ENCODE data around the gene CLEC18B. TPM values are rescaled to one million over a fixed set of nuclear protein-coding genes. Genes with fewer than 3 reads are reported as not detected.
"Not testable (repeated sequence)": the region's sequence is repeated elsewhere in the genome, so short reads cannot be mapped to it uniquely, and the experiment has no call there.

CLEC18B gene
- total RNA-seq, 5 donors from 2014 or later (not counting 1 experiment from before 2014, with no cell fraction given), result 0.79 to 6.2 (median 3.4) TPM

DNA sequence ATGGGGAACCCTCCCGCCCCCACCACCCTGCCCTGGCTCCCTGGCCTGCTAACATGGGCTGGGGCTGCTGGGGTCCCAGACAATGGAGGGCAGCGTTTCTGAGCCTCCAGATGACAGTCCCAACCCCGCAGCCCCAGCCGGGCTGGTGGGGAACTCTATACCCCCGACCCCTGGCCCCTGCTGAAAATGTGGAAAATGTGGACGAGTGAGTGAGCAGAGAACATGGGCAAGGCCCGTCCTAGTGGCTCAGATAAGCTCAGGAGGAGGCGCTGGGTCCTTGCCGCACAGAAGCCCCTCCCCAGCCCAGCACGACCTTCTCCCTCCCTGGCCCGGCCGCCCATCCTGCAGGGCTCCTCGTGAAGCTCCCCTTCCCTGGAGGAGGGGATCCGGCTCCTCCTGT lies 1.5 kb downstream of the CLEC18B start:
- POLR2A ChIA-PET, result not testable (repeated sequence)

GRCh38 chr16:74417897-74418296 lies 3.4 kb downstream of the CLEC18B start:
- POLR2A ChIA-PET; H3K27ac ChIP-seq (ENCODE audit: low read length); H3K4me1 Mint-ChIP-seq; ATAC-seq (replicated peaks in 1 of 4); H3K27me3 ChIP-seq (replicated peaks in 1 of 2; ENCODE audit: control insufficient read depth in 2 of 2, extremely low read depth in 1 of 2, insufficient read depth in 2 of 2, low read length in 1 of 2); H3K27ac Mint-ChIP-seq; DNase-seq; H3K27me3 Mint-ChIP-seq; H3K4me1 ChIP-seq (ENCODE audit: control insufficient read depth in 1 of 2, extremely low read depth in 1 of 2, insufficient read depth in 2 of 2, low read length in 2 of 2); H3K4me3 Mint-ChIP-seq; H3K9me3 Mint-ChIP-seq; H3K9me3 ChIP-seq; CTCF ChIA-PET; H3K36me3 Mint-ChIP-seq; H3K4me3 ChIP-seq (ENCODE audit: control insufficient read depth in 1 of 2, extremely low read depth in 1 of 2, low read length in 1 of 2); H3K36me3 ChIP-seq (ENCODE audit: control insufficient read depth in 2 of 2, extremely low read depth in 1 of 2, insufficient read depth in 1 of 2, low read length in 1 of 2): not testable (repeated sequence)
- WGBS (ENCODE audit: insufficient coverage), result no CpG with 5 or more reads among the region's 15 CpGs

More for the DNA sequence above, 1.5 kb downstream of the CLEC18B start:
- CTCF ChIA-PET; H3K36me3 ChIP-seq (ENCODE audit: control insufficient read depth in 2 of 2, extremely low read depth in 1 of 2, insufficient read depth in 1 of 2, low read length in 1 of 2); H3K36me3 Mint-ChIP-seq; H3K27ac Mint-ChIP-seq; H3K27me3 Mint-ChIP-seq; H3K4me3 ChIP-seq (ENCODE audit: control insufficient read depth in 1 of 2, extremely low read depth in 1 of 2, low read length in 1 of 2); H3K4me1 Mint-ChIP-seq; H3K27me3 ChIP-seq (replicated peaks in 1 of 2; ENCODE audit: control insufficient read depth in 2 of 2, extremely low read depth in 1 of 2, insufficient read depth in 2 of 2, low read length in 1 of 2); H3K4me1 ChIP-seq (ENCODE audit: control insufficient read depth in 1 of 2, extremely low read depth in 1 of 2, insufficient read depth in 2 of 2, low read length in 2 of 2); H3K9me3 Mint-ChIP-seq; DNase-seq; H3K9me3 ChIP-seq; H3K27ac ChIP-seq (ENCODE audit: low read length); H3K4me3 Mint-ChIP-seq; ATAC-seq (replicated peaks in 1 of 4): not testable (repeated sequence)
- no CpG with 5 or more reads among the region's 14 CpGs for WGBS (ENCODE audit: insufficient coverage)

DNA sequence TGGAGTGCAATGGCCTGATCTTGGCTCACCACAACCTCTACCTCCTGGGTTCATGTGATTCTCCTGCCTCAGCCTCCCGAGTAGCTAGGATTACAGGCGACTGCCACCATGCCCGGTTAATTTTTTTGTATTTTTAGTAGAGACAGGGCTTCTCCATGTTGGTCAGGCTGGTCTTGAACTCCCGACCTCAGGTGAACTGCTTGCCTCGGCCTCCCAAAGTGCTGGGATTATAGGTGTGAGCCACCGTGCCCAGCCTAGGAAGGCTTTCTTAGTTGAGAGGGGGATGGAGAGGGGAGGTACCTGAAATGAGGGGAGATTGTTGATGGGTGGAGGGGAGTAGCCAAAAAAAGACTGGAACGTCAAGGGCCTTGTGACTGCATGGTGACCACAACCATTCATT lies 7.4 kb downstream of the CLEC18B start:
- CTCF ChIA-PET; H3K36me3 ChIP-seq (ENCODE audit: control insufficient read depth in 2 of 2, extremely low read depth in 1 of 2, insufficient read depth in 1 of 2, low read length in 1 of 2); H3K27ac Mint-ChIP-seq; POLR2A ChIA-PET; H3K9me3 Mint-ChIP-seq; H3K4me3 ChIP-seq (ENCODE audit: control insufficient read depth in 1 of 2, extremely low read depth in 1 of 2, low read length in 1 of 2); H3K4me1 Mint-ChIP-seq; H3K27ac ChIP-seq (ENCODE audit: low read length); H3K4me1 ChIP-seq (ENCODE audit: control insufficient read depth in 1 of 2, extremely low read depth in 1 of 2, insufficient read depth in 2 of 2, low read length in 2 of 2); H3K9me3 ChIP-seq; H3K36me3 Mint-ChIP-seq; H3K27me3 Mint-ChIP-seq; H3K27me3 ChIP-seq (replicated peaks in 1 of 2; ENCODE audit: control insufficient read depth in 2 of 2, extremely low read depth in 1 of 2, insufficient read depth in 2 of 2, low read length in 1 of 2); H3K4me3 Mint-ChIP-seq; ATAC-seq (replicated peaks in 1 of 4): not testable (repeated sequence)
- 91% methylated on average over 6 of the region's 7 CpGs for WGBS (ENCODE audit: insufficient coverage)
- DNase-seq, result peak in 1 of 35 experiments; percentile 23

DNA sequence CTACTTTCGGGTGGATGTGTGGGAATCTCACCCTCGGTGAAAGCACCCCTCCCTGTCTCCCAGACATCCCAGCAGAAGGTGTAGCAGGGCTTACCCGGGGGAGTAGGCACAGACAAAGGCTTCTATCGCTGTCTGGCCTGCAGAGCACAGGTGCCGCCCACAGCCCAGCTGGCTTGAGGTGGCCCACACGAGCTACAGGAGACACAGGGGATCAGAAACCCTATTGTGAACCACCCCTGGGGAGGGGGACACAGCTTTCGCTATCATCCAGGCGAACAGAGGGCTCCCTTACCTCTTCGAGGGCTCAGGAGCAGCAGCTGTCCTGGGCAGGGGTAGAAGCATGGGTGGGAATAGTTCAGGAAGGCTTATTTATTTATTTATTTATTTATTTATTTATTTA lies 7.8 kb downstream of the CLEC18B start:
- H3K27ac ChIP-seq (ENCODE audit: low read length); H3K27ac Mint-ChIP-seq; H3K4me1 Mint-ChIP-seq; H3K9me3 ChIP-seq; H3K4me3 ChIP-seq (ENCODE audit: control insufficient read depth in 1 of 2, extremely low read depth in 1 of 2, low read length in 1 of 2); H3K9me3 Mint-ChIP-seq; DNase-seq; H3K4me3 Mint-ChIP-seq; H3K27me3 ChIP-seq (replicated peaks in 1 of 2; ENCODE audit: control insufficient read depth in 2 of 2, extremely low read depth in 1 of 2, insufficient read depth in 2 of 2, low read length in 1 of 2); POLR2A ChIA-PET; ATAC-seq (replicated peaks in 1 of 4); H3K4me1 ChIP-seq (ENCODE audit: control insufficient read depth in 1 of 2, extremely low read depth in 1 of 2, insufficient read depth in 2 of 2, low read length in 2 of 2); H3K27me3 Mint-ChIP-seq; CTCF ChIA-PET; H3K36me3 ChIP-seq (ENCODE audit: control insufficient read depth in 2 of 2, extremely low read depth in 1 of 2, insufficient read depth in 1 of 2, low read length in 1 of 2); H3K36me3 Mint-ChIP-seq: not testable (repeated sequence)
- WGBS (ENCODE audit: insufficient coverage), result no CpG with 5 or more reads among the region's 9 CpGs

DNA sequence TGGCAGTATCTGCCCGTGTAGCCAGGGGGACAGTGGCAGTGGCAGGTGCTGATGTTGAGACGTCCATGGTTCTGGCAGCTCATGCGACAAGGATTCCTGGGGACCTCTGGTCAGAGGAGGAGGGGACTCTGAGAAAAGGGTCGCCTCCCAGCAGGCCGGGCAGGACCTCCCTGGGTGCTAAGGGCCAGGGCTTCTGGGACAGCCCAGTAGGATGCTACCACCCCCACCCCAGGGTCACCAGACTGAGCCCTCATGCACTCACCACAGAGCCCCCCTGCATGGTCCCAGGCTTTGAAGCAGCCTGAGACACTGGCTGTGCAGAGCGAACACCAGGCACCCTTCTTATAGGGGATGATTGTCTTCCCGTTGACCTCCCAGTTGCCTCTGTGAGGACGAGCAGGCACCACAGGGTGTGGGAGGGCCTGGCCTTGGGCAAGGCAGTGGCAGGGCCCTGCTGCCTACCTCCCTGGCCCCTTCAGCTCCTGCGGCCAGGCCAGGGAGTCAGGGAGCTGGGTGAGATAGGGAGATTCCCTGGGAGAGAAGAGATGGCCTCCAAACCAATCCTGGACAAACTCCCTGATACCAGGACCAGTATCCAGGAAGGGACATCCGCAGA lies 8.4 kb downstream of the CLEC18B start:
- H3K9me3 ChIP-seq; H3K9me3 Mint-ChIP-seq; H3K4me1 ChIP-seq (ENCODE audit: control insufficient read depth in 1 of 2, extremely low read depth in 1 of 2, insufficient read depth in 2 of 2, low read length in 2 of 2); H3K36me3 Mint-ChIP-seq; H3K4me3 Mint-ChIP-seq; H3K27me3 ChIP-seq (replicated peaks in 1 of 2; ENCODE audit: control insufficient read depth in 2 of 2, extremely low read depth in 1 of 2, insufficient read depth in 2 of 2, low read length in 1 of 2); POLR2A ChIA-PET; H3K27ac Mint-ChIP-seq; H3K27me3 Mint-ChIP-seq; H3K4me3 ChIP-seq (ENCODE audit: control insufficient read depth in 1 of 2, extremely low read depth in 1 of 2, low read length in 1 of 2); H3K4me1 Mint-ChIP-seq; H3K36me3 ChIP-seq (ENCODE audit: control insufficient read depth in 2 of 2, extremely low read depth in 1 of 2, insufficient read depth in 1 of 2, low read length in 1 of 2); DNase-seq; ATAC-seq (replicated peaks in 1 of 4); CTCF ChIA-PET; H3K27ac ChIP-seq (ENCODE audit: low read length): not testable (repeated sequence)
- no CpG with 5 or more reads among the region's 10 CpGs for WGBS (ENCODE audit: insufficient coverage)

DNA sequence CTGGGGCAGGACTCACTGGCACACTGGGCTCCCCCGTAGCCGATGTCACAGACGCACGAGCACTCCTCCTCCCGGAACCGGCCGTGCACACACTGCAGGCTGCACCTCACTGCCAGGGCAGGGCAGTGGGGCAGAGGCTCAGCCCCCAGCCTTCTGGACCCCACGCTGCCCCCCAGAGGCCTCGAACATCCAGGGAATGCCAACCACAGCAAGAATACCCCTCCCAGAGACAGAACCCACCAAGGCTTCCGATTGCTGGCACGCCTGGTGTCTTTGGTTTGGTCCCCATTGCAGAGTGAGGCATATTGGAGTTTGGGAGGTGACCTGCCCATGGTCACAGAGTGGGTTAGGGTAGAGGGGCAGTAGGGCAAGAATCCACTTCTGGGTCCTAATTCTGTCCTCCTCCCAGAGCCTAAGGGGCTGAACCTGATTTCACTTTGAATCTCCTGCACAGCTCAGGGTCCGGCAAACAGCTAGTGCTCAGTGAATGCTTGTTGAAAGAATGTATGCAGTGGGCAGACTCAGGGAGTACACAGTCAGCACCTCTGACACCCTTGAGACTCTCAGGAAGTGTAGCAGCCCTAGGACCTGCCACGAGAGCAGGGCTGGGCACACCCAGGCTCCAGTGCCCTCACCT lies 9.0 kb downstream of the CLEC18B start:
- CTCF ChIA-PET; H3K4me3 ChIP-seq (ENCODE audit: control insufficient read depth in 1 of 2, extremely low read depth in 1 of 2, low read length in 1 of 2); H3K27me3 Mint-ChIP-seq; POLR2A ChIA-PET; DNase-seq; H3K4me1 Mint-ChIP-seq; H3K9me3 ChIP-seq; H3K36me3 ChIP-seq (ENCODE audit: control insufficient read depth in 2 of 2, extremely low read depth in 1 of 2, insufficient read depth in 1 of 2, low read length in 1 of 2); H3K4me1 ChIP-seq (ENCODE audit: control insufficient read depth in 1 of 2, extremely low read depth in 1 of 2, insufficient read depth in 2 of 2, low read length in 2 of 2); H3K4me3 Mint-ChIP-seq; H3K27me3 ChIP-seq (replicated peaks in 1 of 2; ENCODE audit: control insufficient read depth in 2 of 2, extremely low read depth in 1 of 2, insufficient read depth in 2 of 2, low read length in 1 of 2); H3K27ac Mint-ChIP-seq; H3K27ac ChIP-seq (ENCODE audit: low read length); H3K9me3 Mint-ChIP-seq; H3K36me3 Mint-ChIP-seq; ATAC-seq (replicated peaks in 1 of 4): not testable (repeated sequence)
- no CpG with 5 or more reads among the region's 13 CpGs for WGBS (ENCODE audit: insufficient coverage)

- H3K4me3 Mint-ChIP-seq; POLR2A ChIA-PET; ATAC-seq (replicated peaks in 1 of 4); DNase-seq; H3K9me3 ChIP-seq; H3K4me1 Mint-ChIP-seq; H3K4me3 ChIP-seq (ENCODE audit: control insufficient read depth in 1 of 2, extremely low read depth in 1 of 2, low read length in 1 of 2); CTCF ChIA-PET; H3K27ac Mint-ChIP-seq; H3K36me3 Mint-ChIP-seq; H3K4me1 ChIP-seq (ENCODE audit: control insufficient read depth in 1 of 2, extremely low read depth in 1 of 2, insufficient read depth in 2 of 2, low read length in 2 of 2); H3K9me3 Mint-ChIP-seq; H3K27me3 Mint-ChIP-seq; H3K36me3 ChIP-seq (ENCODE audit: control insufficient read depth in 2 of 2, extremely low read depth in 1 of 2, insufficient read depth in 1 of 2, low read length in 1 of 2); H3K27me3 ChIP-seq (replicated peaks in 1 of 2; ENCODE audit: control insufficient read depth in 2 of 2, extremely low read depth in 1 of 2, insufficient read depth in 2 of 2, low read length in 1 of 2); H3K27ac ChIP-seq (ENCODE audit: low read length): not testable (repeated sequence)
- 80% methylated on average over 1 of the region's 9 CpGs for WGBS (ENCODE audit: insufficient coverage)
Observed at GRCh38 chr16:74410981-74411380, 10.3 kb downstream of the CLEC18B start.
